NCI-H1092 treated with DMSO at 0.1 percent for 48 hours (cell line): Measurements from ENCODE around the gene EME1.
"Not testable (repeated sequence)": the region's sequence is repeated elsewhere in the genome, so short reads cannot be mapped to it uniquely, and the experiment has no call there.

ENCODE experiments used
- DNase-seq: peaks from one replicate; lab custom pipeline; 2025; lab: John Stamatoyannopoulos, UW

Gene EME1

GRCh38 chr17:50372758-50373556 is at the start of gene EME1, which contains the start of gene MRPL27:
Gene EME1 (plus strand): TSS chr17:50373229. CDS start chr17:50375209, 1,980 bp downstream.
Gene MRPL27 (minus strand): TSS chr17:50373184. CDS start chr17:50373170, 14 bp downstream.
- DNase-seq, result peak; percentile 94

GRCh38 chr17:50325906-50326305 is 47.1 kb upstream of the EME1 start:
- DNase-seq, result no peak

GRCh38 chr17:50326831-50327364 is 46.1 kb upstream of the EME1 start:
- DNase-seq, result no peak

- no peak for DNase-seq
These were observed 44.4 kb upstream of the EME1 start for GRCh38 chr17:50328363-50329325.

- no peak for DNase-seq
These were observed 43.3 kb upstream of the EME1 start for GRCh38 chr17:50329716-50330115.

- DNase-seq, result no peak
These were observed 42.8 kb upstream of the EME1 start for GRCh38 chr17:50330151-50330775.

GRCh38 chr17:50331085-50331791 is 41.8 kb upstream of the EME1 start:
- DNase-seq, result no peak

- DNase-seq, result no peak
These were observed 40.8 kb upstream of the EME1 start for GRCh38 chr17:50332196-50332595.

- not testable (repeated sequence) for DNase-seq
These were observed 39.6 kb upstream of the EME1 start for GRCh38 chr17:50333291-50334057.

- no peak for DNase-seq
These were observed 35.1 kb upstream of the EME1 start for GRCh38 chr17:50337956-50338355.

GRCh38 chr17:50338645-50339044 is 34.4 kb upstream of the EME1 start:
- no peak for DNase-seq

- DNase-seq, result no peak
These were observed 33.6 kb upstream of the EME1 start for GRCh38 chr17:50339381-50339780.

- no peak for DNase-seq
These were observed 28.2 kb upstream of the EME1 start for GRCh38 chr17:50344731-50345365.

GRCh38 chr17:50345432-50346312 is 27.4 kb upstream of the EME1 start, which contains the start of gene XYLT2:
Gene XYLT2 (plus strand): TSS chr17:50346126. CDS start chr17:50346141, 15 bp downstream.
- peak; percentile 59 for DNase-seq

GRCh38 chr17:50346313-50347116 is 26.5 kb upstream of the EME1 start:
- DNase-seq, result no peak

GRCh38 chr17:50347117-50347893 is 25.7 kb upstream of the EME1 start:
- no peak for DNase-seq

GRCh38 chr17:50347894-50348291 is 25.1 kb upstream of the EME1 start:
- DNase-seq, result no peak
